HG02763 (cell line): ENCODE results near the gene P2RX1.

Experiments used
- ATAC-seq: cut with Tn5 transposase; IDR thresholded peaks from one replicate; pipeline ENCODE4 v1.9.1; 2021; ENCODE audit warnings: mild to moderate bottlenecking, moderate library complexity; ENCODE audit not compliant: unreplicated experiment

The P2RX1 gene

DNA sequence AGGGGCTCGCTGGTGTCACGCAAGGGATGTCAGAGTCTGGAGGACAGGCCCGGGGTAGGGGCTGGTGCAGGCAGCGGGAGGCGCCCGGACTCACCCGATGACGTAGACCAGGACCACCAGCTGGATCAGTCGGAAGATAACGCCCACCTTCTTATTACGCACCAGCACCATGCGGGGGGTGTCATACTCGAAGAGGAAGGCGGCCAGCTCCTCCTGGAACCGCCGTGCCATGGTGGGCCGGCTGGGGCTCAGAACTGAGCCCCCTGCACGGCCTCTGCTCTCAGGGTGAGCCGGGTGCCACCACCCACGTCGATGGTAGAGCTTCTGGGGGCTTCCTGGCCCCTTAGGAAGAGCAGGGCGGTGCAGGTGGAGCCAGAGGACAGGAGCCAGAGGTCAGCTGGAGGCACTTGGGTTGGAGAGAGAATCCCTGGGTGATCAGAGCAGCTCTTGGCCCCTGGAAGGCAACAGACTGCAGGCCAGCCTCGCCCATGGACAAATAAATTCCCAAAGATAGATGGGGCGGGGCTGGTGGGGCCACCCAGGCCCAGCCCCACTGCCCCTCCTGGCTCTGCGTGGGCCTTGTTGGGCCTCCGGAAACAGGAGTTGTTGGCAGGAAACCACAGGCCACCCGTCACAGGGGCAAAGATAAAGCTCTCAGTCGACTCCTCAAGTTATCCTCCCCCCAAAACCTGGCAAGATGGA is at the start of gene P2RX1:
P2RX1 (minus strand) TSS at position 471 of the 702 bp plus-strand sequence; CDS start at position 231, 240 bp downstream.
- no peak for ATAC-seq

- peak; percentile 33 for ATAC-seq
Measured at GRCh38 chr17:3965118-3965800, 49.0 kb upstream of the P2RX1 start.

DNA sequence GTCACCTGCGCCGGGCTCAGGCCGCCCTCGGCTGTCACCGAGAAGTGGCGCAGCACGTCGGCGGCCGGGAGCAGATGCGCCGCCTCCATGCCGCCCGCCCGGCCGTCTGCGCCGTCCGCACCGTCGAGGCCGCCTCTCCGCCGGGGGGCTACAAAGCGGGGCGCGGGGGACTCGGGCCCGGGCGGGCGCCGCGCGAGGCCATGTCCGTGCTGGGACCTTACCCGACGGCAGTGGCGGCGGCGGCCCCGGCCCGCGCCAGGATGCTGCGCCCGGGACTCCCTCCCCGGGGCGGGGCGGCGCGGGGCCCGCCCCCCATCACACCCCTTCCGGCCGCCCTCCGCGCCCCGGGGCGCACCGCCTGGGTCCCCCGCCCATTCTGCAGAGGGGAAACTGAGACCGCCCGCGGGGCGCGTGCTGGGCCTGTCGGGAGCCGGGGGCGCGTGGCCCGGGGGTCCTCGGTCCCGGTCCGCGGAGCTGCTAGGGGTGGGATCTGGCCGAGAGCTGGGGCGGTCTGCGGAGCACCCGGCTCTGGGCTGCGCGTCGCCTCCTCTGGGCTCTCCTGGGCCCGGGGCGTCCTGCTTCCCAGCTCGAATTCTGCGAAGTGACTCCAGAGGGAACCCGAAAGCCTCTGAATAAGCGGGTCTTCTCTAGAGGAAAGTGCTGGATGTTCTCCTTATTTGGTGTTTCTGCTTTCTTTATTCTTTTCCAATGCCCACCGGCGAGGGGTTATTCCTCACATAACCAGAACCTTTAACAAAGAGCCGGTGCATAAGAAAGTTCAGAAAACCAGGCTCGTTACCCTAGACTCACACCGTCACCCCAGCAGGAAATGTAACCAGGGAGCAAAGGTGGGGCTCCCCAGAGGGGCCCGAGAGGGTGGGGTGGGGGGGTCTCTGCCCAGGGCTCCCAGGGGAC is 48.2 kb upstream of the P2RX1 start, which contains the start of gene ATP2A3:
ATP2A3 (minus strand) TSS at position 235 of the 915 bp plus-strand sequence; CDS start at position 89, 146 bp downstream.
- peak; percentile 40 for ATAC-seq

DNA sequence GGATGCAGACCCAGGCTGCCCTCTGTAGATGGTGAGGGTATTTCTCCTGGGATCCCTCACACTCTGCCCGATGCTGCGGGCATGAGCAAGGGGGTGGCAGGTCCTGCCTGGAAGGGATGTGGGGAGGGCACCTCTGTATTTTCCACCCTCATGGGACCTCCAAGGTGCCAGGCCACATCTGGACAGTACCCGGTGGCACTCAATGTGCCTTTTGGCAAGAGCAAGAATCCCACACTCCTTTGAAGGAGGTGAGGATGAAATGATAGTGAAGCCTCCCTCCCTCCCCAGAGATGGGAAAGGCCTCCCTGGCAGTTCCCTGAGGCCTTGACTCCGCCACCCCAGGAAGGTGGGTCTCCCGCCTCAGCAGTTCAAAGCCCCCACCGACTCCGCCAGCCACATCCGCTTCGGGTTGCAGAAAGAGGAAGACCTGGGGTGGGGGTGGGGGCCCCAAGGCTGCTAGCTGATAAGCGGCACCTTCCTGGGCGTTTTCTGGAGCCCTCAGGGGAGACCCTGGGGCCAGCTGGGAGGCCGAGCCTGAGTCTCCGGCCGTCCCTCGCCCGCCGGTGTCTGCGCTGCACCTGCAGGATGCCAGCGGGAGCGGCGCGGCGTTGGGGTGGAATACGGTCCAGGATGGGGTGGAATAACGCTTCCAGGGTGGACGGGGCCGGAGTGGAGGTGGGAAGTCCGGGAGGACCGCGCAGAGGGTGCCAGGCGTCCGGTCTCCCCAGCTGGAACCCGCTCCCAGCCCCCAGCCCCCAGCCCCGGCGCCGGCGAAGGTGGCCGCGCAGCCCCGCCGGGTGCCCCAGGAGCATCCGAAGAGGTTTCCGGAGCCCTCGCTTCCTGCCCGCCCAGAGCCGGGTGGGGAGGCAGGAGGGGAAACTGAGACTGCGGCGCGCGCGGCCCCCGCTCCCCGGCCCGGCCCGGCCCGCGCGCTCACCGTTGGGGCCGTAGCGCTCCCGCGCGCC is 47.3 kb upstream of the P2RX1 start:
- no peak for ATAC-seq

GRCh38 chr17:3962965-3963236 is 46.6 kb upstream of the P2RX1 start:
- ATAC-seq: no peak

- ATAC-seq: no peak
Measured at GRCh38 chr17:3962217-3962964, 46.1 kb upstream of the P2RX1 start.

DNA sequence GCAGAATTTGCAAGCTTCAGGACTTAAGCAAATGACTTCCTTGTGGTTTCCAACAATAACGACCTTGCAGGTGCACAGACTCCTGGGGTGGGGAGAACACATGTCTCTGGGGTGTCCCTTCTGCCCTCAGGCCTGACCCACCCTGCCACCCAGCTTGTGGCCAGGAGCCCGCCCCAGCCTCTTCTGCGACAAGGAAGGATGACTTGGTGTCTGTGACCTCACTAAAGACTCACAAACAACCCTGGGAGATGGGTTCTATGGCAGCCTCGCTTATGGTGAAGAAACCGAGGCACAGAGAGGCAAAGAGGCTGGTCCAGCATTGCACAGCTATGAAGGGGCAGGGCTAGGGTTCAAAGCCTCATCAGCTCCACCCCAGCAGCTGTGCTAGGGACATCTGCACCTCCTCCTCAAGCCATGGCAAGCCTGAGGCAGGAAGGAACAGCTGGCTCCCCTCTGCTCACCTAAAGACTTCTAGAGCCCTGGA is 45.3 kb upstream of the P2RX1 start:
- ATAC-seq: no peak

DNA sequence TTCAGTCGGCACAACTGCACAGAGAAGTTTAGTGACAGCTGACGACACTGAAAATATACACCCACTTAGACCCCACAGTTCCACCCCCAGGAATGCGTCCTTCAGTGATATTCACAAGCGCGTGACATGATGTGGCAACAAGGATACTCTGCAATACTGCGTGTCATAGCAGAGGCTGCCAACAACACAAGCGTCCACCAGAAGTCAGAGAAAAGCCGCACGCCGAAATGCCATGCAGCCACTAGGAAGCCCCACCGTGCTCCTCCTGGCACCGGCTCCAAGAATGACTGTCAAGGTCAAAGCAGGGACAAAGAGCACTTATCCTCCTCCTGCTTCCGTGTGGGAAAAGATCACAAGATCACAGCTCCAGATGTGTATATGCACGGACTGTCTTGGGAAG is 44.5 kb upstream of the P2RX1 start:
- ATAC-seq: no peak

- ATAC-seq: no peak
Measured at GRCh38 chr17:3959921-3960601, 43.8 kb upstream of the P2RX1 start.

DNA sequence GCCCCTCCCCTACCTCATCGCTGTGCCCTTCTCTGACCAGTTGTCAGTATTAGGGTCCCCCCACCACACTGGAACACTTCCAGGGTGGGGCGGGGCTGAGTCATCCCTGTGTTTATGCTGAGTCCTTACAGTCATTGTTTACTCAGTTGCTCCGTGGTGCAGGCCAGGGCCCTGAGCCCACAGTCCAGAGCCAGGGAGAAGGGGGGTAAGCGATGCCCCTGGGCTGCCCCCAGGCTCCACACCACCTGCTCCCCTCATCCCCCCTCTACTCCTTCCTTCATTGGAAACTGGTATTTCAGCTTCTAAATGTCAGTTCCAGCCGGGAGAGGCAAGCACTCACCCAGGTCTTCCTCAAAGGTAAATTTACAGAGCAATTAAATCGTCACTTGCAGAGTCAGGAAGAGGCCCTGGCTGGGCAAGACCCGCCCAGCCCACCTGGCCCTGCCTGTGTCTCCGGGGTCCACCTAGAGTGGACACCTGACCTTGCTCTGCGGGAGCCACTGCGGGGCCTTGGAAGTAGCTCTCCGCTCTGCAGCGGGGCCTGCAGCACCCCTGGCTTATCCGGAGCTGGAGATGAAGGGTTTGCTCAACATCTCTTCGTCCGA is 43.1 kb upstream of the P2RX1 start:
- no peak for ATAC-seq

DNA sequence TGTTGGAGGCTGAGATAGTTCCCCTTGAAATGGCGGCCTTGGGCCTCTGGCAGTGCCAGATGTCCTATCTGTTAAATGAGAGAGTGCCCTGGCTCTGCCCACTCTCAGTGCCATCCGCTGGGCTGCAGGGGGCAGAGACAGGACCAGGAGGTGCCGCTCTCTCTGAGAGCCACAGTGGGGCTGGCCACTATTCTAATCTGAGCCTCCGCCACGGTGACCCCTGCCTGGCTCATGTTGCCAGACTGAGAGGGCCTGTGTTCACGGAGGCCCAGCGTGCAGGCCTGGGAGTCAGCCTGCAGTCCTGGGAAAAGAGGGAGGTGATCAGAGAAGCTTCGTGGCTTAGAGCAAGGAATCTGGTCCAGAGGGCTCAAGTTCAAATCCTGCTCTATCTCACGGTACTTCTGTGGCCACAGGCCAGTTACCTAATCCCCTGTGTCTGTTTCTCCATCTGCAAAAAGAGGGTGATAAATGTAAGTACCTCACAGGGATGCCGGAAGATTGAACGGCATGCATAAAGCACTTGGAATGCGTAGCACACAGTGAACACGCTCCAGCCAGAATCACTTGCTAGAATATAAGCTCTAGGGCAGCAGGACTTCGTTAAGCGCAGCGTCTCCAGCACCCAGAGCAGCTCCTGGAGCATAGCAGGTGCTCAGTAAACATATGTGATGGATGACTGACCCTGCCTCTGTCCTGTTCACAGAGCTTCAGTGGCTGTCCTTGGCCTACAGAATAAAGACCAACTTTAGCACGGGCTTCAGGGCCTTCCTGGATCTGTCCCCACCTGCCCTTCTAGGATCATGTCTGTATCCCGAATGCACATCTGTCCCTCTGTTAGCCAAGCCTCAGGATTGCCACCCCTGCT is 41.7 kb upstream of the P2RX1 start:
- ATAC-seq: no peak

GRCh38 chr17:3956983-3957382 is 40.7 kb upstream of the P2RX1 start:
- ATAC-seq: no peak

- ATAC-seq: no peak
Measured at GRCh38 chr17:3956327-3956957, 40.2 kb upstream of the P2RX1 start.

DNA sequence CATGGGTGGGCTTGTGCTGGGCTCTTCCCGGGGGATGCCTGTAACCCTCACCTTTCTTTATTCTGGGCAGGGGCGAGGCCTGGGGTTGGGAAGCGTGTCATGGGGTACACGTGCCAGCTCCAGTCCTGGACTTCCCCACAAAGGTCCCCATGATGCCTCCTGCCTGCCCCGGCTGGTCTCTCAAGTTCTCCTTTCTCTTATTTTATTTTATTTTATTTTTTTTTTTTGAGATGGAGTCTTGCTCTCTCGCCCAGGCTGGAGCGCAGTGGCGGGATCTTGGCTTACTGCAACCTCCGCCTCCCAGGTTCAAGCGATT is 39.4 kb upstream of the P2RX1 start:
- no peak for ATAC-seq

DNA sequence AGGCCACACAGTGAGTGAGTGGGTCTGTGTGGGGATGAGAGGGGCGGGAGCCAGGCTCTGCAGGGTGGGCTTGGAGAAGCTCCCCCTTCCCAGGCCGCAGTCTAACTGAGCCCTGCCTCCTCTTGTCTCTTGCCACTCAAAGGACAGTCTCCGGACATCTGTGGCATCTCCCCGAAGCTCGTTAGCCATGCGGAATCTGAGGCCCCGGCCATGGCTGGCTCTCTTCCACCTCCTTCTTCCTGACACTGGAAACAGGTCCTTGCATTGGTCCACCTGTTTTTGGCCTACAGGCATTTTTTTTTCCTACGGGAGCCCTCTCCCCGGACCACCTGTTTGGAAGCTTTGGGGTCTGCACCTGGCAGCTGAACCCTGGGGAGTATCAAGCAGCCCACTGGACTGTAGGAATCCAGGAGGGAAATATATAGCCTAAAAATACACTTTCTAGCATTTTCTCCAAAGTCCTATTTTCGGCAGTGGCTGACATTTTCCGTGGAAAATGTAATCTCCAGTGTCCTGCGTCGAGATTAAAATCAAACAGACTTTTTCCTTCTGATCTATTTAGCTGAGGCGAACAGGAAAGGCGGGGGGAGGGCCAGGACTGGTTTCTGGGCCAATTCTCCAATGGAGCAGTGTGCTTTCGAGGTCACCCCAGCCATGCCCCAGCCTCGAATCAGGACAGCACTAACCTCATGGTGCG is 38.9 kb upstream of the P2RX1 start:
- no peak for ATAC-seq

DNA sequence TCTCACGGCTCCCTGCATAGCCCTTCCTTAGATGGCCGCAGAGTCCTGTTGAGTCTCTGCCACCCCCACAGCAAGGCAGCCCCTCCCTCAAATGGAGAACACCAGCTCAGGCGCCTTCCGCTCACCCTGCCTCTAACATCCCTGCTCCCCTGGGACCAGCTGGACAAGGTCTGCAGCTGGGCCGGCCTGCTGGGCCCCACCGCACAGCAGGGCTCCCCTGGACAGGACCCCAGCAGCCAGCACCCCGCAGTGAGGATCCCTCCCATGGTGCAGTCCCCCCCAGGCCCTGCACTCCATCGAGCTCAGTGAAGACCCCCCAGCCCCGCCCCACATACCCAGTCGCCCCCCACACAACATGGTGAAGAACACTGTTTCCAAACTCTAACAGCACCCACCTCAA is 37.8 kb upstream of the P2RX1 start:
- ATAC-seq: no peak

GRCh38 chr17:3953542-3953941 is 37.3 kb upstream of the P2RX1 start:
- no peak for ATAC-seq
